Renal cortex interstitium (tissue), 11 donors: Measurements from ENCODE around the gene SNAPC1. TPM values are rescaled to one million over a fixed set of nuclear protein-coding genes. Genes with fewer than 3 reads are reported as not detected.
A peak's percentile ranks its signal among the peaks of the same experiment; 100 is the strongest.

Source experiments
- DNase-seq, 11 donors: peaks; one replicate each; pipeline ENCODE4 v3.0.0-alpha.2; 2013; ENCODE audit warnings: low read depth in 9 of 11, low spot score in 4 of 11; ENCODE audit errors: extremely low read depth in 1 of 11
- polyA plus RNA-seq, 3 donors: library from polyadenylated mRNA; unstranded; fragments of 120-200 nt; gene quantifications; one replicate each; pipeline ENCODE4 v1.2.1, GENCODE V29; 2013; ENCODE audit not compliant: insufficient read length in 3 of 3

SNAPC1 gene
- polyA plus RNA-seq, 3 donors = 12.6 to 14.1 (median 13.2) TPM

DNA sequence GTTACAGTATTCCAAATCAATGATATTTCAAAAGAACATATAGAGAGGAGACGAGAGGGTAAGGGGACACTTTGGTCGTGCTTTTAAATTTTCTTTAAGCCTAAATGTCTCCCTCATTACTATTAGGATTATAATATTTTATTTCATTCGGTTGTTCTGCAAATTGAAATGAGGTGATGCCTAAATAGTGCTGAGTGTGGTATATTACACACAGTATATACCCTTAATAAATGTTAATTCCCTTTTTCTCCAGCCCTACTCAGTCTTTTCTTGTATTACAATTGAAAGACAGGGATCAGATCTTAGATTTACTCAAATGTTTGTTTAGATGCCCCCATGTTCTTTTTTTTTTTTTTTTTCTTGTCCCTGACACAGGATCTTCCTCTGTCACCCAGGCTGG is 7.7 kb downstream of the SNAPC1 start:
- DNase-seq = no peak

DNA sequence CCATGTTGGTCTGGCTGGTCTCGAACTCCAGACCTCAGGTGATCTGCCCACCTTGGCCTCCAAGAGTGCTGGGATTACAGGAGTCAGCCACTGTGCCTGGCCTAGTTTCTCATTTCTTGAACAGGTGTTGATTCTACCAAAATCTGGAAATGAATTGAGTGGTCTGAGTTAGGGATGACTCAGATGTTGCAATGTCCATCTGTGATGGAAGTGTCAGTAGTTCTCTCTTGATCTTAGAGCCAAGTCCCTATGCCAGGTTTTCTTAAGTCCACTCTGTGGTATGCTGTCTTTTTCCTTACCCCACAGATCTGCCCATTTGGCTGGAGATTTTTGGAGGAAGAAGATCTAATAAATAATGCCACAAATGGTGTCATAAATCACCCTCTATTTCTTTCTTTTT is 12.6 kb downstream of the SNAPC1 start:
- no peak for DNase-seq

DNA sequence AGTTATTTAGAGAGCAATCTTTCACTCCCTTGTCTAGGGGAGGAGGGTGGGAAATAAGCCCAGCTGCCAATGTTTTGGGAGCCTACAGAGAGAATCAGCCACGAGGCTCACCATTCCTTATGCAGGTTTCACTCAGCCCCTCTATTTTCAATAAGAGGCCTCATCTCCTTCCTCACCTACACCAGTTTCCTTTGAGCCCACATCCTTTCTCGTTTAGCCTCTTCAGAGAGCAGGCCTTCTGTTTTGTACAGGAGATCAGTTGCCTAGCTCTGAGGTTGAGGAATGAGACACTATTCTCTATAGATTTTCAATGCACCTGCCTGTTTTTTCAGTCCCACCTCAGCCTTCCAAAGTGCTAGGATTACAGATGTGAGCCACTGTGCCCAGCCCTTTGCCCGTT is 17.9 kb downstream of the SNAPC1 start:
- no peak for DNase-seq

DNA sequence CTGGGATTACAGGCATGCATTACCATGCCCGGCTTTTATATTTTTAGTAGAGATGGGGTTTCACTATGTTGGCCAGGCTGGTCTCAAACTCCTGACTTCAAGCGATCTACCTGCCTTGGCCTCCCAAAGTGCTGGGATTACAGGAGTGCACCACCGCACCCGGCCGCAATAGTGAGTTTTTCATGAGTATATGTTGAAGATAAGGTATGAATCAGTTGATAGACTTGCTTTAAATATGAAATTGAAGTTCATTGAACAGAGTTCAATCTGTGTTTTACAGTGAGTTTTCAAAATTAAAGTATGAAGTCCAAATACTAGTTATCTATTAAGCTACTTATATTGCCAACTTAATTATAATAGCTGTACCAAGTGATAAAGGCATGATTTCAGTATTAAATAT is 35.1 kb downstream of the SNAPC1 start:
- DNase-seq = no peak

DNA sequence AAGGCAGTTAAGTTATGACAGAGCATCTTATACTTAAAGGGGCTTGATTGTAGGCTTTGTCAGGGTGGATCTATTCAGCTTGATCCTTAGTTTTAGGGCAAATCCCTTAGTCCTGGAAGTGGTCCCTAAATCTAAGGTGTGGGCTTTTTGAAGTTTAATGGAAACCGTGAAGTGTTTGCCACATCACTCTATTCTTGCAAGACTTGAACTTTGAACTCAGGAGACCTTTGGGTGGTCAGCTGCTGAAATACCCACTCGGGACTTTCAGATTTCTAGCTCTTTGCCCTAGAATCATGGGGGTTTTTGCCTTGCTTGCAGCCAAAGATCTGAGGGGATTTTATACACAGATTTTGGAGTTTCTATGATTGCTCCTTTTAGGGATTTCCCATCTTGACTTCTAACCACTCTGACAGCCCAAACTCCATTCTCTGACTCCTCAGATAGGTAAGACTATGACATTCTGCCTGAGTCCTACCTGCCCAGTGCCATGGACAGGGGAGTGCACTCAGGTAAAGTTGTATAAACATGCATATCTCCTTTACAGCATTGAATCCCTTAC is 39.9 kb downstream of the SNAPC1 start:
- no peak for DNase-seq

DNA sequence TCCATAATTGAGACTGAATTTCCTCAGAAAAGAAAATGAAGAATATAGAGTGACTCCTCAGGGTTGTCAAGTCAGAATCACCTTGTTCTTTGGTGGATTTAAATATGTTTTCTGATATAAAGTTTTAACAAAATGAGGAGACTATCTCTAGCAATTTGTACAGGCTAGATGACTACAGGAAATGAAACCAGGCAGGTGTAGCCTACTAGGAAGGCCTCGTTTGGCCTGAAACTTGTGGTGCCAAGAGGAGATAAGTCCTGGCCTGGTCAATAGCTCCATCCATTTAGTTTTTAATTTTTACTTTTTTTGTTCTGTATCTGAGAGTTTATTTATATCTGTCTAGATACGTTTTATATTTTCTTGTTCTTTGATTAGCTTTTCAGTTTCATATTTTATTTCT is 41.5 kb downstream of the SNAPC1 start:
- DNase-seq = no peak

DNA sequence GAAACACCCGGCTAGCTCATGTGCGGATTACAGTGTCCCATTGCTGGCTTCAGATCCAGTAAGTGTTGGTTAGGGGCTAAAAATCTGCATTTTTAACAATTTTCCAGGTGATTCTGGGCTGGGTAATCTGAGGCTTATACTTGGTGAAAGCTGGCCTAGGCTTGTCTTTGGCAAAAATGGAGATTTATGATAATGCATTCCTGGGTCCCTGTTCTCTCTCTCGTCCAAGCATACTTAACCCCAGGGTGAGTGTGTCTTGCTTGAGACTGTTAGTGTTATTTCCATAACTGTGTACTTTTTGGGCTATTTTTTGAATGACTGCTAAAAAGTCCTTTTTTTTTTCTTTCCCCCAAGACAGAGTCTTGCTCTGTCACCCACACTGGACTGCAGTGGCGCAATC is 43.2 kb downstream of the SNAPC1 start:
- no peak for DNase-seq

DNA sequence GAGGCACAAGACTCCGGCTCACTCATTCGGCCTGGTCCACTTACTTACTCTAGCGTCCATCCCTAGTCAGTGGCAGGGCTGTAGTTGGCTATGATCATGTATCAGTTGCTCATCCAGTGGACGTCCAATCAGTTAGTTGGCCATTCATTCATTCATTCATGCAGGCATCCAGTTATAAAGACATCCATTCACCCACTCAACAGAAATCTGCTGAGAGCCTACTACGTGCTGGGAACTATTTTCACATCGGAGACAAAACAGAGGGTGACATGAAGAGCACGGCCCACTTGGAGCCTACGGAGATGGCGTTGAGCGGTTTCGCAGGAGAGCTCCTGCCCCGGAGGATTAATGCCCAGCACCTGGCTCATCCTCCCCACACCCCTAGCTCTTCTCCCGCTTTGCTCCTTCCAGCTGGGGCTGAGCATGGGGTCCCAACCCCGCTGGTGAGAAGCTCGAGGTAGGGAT is 49.7 kb downstream of the SNAPC1 start:
- DNase-seq = no peak

DNA sequence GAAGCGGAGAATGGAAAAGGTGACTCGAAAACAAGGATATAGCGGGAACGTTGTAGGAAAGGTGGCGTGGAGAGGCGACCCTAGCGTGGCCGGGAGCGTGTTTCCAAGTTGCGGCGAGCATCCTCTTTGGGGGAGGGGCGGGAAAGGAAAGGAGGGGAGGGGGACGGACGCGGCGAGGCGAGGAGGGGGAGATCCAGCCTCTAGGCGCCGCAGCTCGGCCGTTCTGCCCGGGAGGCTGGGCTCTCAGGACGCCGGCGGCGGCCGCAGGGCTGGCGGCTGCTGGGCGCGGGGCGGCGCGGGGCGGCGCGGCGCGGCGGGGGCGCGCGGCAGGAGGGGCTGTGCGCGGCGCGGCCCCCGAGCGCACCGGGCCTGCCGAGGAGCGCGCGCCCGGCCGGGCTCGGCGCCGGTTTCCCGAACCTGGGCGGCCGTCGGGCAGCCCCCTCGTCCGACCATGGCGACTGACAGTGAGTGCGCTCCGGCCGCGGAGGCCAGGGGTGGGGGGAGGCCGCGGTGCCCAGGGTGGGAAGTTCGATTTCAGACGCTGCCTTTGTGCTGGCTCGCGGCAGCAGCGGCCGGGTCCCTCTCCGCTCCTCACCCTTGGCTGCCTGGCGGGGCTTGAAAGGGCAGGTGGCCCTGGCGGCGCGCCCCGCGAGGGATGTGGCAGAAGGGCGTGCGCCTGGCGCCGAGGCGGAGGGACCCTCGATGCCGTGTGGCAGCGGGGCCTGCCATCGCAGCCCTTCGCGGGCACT is 50.3 kb downstream of the SNAPC1 start, which contains the start of gene SYT16:
TSS of gene SYT16 (plus strand) at position 357 of the 749 bp plus-strand sequence.
- DNase-seq = peak in 2 of 11 donors; percentile 18 to 23

DNA sequence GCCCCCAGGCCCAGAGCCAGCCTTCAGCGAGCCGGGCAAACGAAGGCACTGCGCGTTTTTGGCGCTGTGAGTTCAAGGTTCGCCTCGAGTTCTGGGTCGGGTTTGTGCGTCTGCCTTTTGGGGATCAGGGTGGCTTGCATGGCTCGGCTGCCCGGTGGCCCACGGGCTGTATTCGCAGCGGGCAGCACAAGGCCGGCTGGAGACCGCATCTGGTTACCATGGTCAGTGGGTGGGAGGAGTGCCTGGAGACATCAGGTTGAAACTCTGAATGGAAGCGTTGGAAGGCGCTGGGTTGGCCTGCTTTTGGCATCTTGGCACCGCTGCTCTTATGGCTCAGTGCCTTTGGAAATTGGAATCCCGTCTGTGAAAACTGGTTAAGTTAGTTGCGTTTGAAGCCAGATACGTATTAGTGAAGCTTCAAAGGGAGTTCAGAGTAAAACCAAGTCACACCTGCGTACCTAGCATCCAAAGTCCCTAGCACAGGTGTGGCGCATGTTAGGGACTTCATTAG is 50.9 kb downstream of the SNAPC1 start:
- DNase-seq = no peak

DNA sequence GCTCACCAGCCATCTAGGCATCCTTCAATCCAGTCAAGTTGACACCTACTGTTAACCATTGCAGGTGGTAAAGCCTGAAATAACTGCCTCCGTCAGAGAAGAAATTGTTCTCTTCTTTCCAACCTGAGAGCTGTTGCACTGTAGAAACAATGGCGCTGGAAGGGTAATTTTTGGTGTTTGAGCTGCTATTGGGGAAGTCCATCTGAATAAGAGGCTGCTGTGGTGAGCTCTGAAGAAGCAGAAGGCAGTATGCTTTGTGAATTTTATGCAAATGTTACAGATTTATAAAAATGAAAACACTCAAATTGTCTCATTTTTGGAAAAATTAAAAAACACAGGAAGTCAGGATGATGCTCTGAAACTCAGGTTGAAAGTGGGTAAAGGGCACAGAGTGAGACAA is 60.2 kb downstream of the SNAPC1 start:
- DNase-seq = no peak

DNA sequence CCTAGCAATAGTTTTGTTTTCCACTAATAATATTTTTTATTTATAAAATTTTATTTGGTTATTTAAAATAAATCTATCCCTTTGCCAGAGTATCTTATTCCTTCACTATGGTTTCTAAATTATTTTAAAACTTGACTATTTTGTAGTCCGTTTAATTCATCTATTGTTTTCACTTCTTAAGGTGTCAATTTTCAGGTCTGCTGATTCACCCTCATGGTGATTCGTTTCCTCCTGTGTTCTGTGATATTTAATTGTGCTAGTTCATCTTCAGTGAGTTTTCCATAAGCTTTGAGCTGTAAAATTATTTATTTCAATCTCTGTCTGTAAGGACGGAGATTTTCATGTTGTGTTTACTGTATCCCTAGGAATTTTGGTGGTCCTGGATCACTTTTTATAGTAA is 70.6 kb downstream of the SNAPC1 start:
- no peak for DNase-seq

DNA sequence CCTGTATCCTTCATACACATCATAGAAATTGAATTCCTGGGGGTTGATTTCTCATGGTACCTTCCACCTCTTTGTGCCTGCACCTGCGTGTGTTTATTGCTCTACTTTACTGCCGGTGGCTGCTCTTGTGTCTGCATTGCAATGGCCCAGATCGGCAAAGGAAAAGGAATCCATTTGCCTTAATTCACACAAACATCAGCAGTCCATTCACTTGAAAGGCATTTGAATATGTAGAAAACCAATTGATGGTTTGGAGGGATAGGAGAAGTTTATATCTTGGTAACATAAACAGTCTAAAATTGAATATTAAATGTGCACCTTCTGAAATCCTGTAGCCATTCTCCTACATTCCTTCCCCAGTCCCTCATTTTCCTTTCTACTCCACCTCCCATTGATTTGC is 74.0 kb downstream of the SNAPC1 start:
- DNase-seq = no peak

DNA sequence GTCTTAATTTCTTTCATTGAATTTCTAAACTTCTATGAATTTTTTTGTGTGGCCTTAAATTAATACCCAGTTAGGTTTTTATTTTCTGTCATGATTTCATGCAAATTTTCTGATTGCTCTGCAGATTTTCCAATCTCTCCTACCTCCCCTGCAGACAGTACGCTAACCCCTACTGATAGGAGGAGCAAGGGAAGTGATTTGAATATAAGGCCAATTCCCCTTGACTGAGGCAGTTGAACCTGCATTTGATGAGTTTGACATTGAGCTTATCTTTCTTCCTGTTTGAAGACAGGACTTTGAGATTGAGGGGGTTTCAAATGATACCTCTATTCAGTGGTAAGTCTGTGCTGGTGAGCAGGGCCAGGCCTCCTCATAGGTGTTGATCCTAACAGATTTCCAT is 74.6 kb downstream of the SNAPC1 start:
- no peak for DNase-seq

DNA sequence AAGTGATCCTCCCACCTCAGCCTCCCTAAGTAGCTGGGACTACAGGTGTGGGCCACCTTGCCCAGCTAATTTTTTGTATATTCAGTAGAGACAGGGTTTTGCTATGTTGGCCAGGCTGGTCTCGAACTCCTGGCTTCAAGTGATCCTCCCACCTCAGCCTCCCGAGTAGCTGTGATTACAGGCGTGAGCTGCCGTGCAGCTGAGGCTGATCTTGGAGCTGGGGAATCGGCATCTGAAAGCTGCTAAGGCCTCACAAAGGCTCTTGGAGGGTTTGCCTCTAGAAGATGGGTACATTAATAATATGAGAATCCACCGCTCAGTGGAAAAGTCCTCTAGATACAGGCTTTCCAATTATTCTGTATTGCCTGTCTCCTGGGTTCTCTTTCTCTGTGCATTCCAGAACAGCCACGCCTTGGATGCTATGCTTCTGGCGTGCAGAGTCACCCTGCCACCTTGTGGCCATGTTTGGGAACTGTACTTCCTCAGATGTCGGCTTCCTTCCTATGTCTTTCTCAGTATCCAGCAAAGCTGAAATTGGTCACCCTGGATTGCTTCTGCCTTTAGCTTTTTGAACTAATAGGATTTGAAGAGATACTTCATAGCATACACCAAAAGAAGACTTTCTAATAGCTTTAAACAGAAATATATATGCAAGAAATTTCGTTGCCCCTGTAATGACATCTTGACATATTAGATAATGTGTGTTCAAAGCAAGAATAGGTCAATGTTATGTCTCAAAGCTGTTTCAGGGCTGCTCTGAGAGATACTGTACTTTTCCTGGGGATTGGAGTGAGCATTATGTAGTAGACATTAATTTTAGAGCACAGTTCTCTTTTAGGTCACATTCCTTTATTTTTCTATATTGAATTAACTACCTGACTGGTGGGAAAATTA is 75.4 kb downstream of the SNAPC1 start:
- peak; percentile 53 to 85 (median 68) for DNase-seq

DNA sequence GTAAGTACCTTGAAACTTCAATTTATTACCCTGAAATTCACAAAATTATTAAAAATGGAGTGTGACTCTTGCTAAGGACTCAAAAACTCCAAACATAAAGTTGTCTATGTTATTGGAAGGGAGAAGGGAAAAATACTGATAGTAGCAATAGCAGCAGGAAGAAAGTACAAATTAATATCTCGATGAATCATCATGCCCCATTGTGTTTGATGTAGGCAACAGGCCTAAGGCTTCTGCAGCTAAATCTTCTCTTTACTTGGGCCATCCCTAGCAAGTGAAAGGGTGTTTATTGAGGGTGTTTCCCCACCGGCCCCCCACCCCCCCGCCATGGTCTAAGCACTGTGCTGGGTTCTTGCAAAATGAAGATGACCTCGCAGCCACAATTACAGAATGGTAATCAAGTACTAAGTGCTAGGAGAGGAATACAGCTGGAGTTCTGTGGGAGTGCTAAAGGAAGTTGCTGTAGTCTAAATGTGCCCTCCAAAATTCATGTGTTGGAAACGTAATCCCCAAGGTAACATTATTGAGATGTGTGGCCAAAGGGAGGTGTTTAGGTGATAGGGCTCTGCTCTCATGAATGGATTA is 76.5 kb downstream of the SNAPC1 start:
- DNase-seq = no peak

DNA sequence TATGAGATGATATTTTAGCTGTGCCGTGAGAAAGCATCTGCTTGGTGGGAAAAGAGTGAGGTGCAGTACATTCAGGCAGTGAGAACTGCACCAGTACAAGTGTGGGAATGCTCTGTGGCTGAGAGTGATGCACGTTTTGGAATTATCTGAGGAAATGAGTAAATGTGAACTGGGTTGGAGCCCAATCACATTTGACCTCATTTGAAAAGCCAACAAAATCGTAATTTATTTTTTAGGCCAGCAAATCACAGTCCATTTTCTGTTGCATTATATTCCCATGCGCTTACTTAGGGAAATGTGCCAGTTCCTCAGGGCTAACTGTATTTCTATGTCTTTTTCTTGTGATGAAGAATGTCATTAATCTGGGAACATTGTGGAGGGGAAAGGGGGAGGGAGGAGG is 77.3 kb downstream of the SNAPC1 start:
- no peak for DNase-seq

DNA sequence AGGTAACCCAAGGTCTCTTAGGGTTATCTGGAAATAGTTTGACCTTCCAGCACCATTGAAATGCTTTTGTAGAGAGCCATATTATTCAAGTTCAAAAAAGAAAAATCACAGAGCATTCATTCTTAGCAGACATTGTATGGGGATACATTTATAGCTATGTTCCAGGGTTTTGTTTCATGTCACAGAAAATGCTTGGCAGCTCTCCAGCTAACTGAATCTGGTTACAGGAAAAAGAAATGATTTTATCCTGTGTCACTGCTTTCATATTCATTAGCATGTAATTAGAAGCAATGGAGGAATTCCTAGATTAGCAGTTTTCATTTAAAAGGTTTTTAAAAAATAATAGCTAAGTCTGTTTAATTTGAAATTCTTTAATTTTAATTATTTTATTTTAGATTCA is 78.9 kb downstream of the SNAPC1 start:
- peak; percentile 9 to 49 (median 25) for DNase-seq
